Mammary epithelial cell (primary cell): ENCODE results near the gene EIF2S2.

Experiments
- CTCF ChIP-seq, 2 donors: IDR thresholded peaks in 1 of 2; conservative IDR thresholded peaks in 1 of 2; 2 replicates each; pipeline ENCODE4 v1.5.1; 2011 to 2012; ENCODE audit warnings: inconsistent platforms in 2 of 2, low read length in 2 of 2, mild to moderate bottlenecking in 2 of 2, control low read depth in 1 of 2, low read depth in 1 of 2; ENCODE audit not compliant: insufficient read depth in 1 of 2; ENCODE audit errors: extremely low read depth in 1 of 2
- EZH2 ChIP-seq: IDR thresholded peaks from 2 replicates; pipeline ENCODE4 v1.6.1; 2012; ENCODE audit warnings: low read length, inconsistent platforms, borderline replicate concordance

DNA sequence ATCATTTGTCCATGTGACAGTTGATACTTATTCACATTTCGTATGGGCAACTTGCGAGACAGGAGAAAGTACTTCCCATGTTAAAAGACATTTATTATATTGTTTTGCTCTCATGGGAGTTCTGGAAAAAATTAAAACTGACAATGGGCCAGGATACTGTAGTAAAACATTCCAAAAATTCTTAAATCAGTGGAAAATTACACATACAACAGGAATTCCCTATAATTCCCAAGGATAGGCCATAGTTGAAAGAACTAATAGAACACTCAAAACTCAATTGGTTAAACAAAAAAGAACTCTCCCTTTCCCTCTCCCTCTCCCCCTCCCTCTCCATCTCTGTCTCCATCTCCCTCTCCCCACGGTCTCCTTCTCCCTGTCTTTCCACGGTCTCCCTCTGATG, 19.4 kb upstream of the EIF2S2 start:
- TF ChIP-seq CTCF (conservative IDR thresholded peaks at IDR 0.05 in 1 of 2, IDR thresholded peaks at IDR 0.05 in 1 of 2; ENCODE audit: extremely low read depth in 1 of 2, insufficient read depth in 1 of 2, low read depth in 1 of 2, low read length in 2 of 2) (no peak), EZH2 (no peak)
